Epithelial cell of proximal tubule (primary cell): ENCODE measurements around the gene MCM3. TPM values are rescaled to one million over a fixed set of nuclear protein-coding genes. Genes with fewer than 3 reads are reported as not detected.

Experiments used
- DNase-seq: peaks from one replicate; pipeline ENCODE4 v3.0.0-alpha.2; 2011; ENCODE audit warnings: low read depth
- H3K4me3 ChIP-seq: 2 replicates; pipeline ENCODE4 v1.5.1; 2011; ENCODE audit warnings: low read depth, mild to moderate bottlenecking, low read length
- total RNA-seq: library from RNA; depleted of rRNA; stranded (reverse); fragments of >200 nt; gene quantifications from 2 replicates; pipeline ENCODE4 v1.2.3, GENCODE V29; 2015
- TF ChIP-seq, protein P1 (sequence below): conservative IDR thresholded peaks from 2 replicates; pipeline ENCODE4 v1.5.1; 2012; ENCODE audit warnings: low read depth, mild to moderate bottlenecking, low read length

Gene MCM3
- total RNA-seq, 1 donor from 2014 or later = 137 TPM

DNA sequence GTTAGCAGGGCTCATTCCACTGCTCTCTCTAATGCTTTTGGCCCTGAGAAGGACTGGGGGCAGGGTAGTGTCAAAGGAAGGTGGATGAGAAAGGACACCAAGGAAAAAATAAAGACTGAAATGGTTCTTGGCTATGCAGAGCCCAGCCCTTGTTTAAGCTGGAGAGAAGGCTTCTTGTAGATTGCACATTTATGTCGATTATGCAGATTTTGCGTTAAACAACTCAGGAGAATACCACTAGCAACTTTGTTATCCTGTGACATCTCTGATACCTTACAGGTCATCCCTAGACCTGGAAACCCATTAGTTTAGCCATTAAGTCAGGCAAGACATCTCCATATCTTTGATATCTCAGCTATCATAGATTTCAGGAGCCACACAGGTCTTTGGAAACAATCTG, 29.1 kb downstream of the MCM3 start:
- H3K4me3 ChIP-seq = no peak overlapping the region
- DNase-seq = no peak
- TF ChIP-seq, protein P1, sequence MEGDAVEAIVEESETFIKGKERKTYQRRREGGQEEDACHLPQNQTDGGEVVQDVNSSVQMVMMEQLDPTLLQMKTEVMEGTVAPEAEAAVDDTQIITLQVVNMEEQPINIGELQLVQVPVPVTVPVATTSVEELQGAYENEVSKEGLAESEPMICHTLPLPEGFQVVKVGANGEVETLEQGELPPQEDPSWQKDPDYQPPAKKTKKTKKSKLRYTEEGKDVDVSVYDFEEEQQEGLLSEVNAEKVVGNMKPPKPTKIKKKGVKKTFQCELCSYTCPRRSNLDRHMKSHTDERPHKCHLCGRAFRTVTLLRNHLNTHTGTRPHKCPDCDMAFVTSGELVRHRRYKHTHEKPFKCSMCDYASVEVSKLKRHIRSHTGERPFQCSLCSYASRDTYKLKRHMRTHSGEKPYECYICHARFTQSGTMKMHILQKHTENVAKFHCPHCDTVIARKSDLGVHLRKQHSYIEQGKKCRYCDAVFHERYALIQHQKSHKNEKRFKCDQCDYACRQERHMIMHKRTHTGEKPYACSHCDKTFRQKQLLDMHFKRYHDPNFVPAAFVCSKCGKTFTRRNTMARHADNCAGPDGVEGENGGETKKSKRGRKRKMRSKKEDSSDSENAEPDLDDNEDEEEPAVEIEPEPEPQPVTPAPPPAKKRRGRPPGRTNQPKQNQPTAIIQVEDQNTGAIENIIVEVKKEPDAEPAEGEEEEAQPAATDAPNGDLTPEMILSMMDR = no peak

DNA sequence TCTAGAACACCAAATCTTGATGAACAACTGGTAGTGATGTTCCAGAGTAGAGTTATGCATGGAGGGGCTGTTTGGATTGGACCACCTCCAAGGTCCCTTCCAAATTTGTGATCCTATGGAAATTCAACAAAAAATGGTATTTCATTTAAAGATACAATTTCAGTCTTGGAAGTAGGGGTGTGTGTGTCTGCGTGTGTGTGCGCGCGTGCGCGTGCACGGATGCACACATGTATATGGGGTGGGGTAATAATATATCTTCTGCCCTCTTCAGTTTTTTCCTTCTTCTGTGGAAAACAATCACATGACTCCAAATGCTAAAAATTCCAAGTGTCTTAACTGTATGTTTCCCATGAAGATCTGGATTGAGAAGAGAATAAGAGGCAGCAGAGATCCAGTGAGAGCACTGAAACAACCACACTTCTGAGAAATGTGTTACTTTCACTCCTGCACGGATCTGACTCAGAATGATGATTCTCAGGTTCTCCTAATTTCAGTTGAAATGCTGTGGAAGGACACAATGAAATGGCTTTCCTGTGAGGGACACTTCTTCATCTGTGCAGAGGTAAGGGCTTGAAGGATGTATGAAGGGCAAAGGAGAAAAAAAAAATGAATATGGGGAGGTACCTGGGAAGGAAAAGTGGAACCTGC, 29.7 kb downstream of the MCM3 start:
- H3K4me3 ChIP-seq = no peak overlapping the region
- no peak for DNase-seq
- TF ChIP-seq, protein P1 = no peak

GRCh38 chr6:52253494-52253893, 31.0 kb downstream of the MCM3 start:
- no peak overlapping the region for H3K4me3 ChIP-seq
- TF ChIP-seq, protein P1 = no peak
- DNase-seq = no peak

GRCh38 chr6:52251113-52251512, 33.4 kb downstream of the MCM3 start:
- no peak overlapping the region for H3K4me3 ChIP-seq
- no peak for DNase-seq
- TF ChIP-seq, protein P1 = no peak

DNA sequence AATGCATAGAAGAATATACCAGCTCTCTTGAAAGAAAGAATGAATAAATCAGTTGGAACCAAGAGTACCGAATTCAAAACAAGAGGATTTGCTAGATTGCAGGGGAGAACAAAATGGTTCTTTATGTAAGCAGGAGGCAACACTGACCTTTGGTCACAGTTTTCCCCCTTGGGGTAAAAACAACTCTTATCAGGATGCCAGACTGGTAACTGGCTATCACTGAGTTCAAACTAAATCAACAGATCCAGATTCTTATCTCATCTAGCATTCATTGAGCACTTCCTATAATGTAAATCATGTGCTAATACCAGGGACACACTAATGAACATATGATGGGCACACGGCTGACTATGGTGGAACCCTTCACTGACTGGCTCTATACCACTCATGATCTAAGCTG, 35.5 kb downstream of the MCM3 start:
- H3K4me3 ChIP-seq = no peak overlapping the region
- TF ChIP-seq, protein P1 = no peak
- DNase-seq = no peak

GRCh38 chr6:52245425-52245824, 39.1 kb downstream of the MCM3 start:
- DNase-seq = no peak
- no peak overlapping the region for H3K4me3 ChIP-seq
- TF ChIP-seq, protein P1 = no peak

- no peak within 1 kb of the TSS for H3K4me3 ChIP-seq
- no peak for DNase-seq
- TF ChIP-seq, protein P1 = no peak
Measured at GRCh38 chr6:52244400-52244799, 40.1 kb downstream of the MCM3 start, which contains the start of gene IL17F. TSS of gene IL17F (minus strand) at chr6:52244500. CDS start at chr6:52244429, 71 bp downstream.
